H9 (cell line): ENCODE results near the gene ADAM23. TPM values are rescaled to one million over a fixed set of nuclear protein-coding genes. Genes with fewer than 3 reads are reported as not detected.

Experiments used
- DNase-seq: peaks from one replicate; pipeline ENCODE4 v3.0.0-alpha.2; 2017
- H2AFZ ChIP-seq: one replicate; pipeline ENCODE4 v1.6.1; 2013; ENCODE audit warnings: mild to moderate bottlenecking, low read length, control low read depth, moderate library complexity
- H2AK5ac ChIP-seq: 2 replicates; pipeline ENCODE4 v1.6.1; 2013; ENCODE audit warnings: low read length, control low read depth, mixed read lengths; ENCODE audit not compliant: insufficient read length
- H2BK120ac ChIP-seq: one replicate; pipeline ENCODE4 v1.6.1; 2013; ENCODE audit warnings: low read depth, mild to moderate bottlenecking, low read length, control low read depth, inconsistent platforms; ENCODE audit not compliant: poor library complexity, severe bottlenecking
- H2BK12ac ChIP-seq: 2 replicates; pipeline ENCODE4 v1.6.1; 2013; ENCODE audit warnings: low read length, control low read depth, mixed read lengths, low read depth; ENCODE audit not compliant: insufficient read length
- H2BK15ac ChIP-seq: 2 replicates; pipeline ENCODE4 v1.6.1; 2013; ENCODE audit warnings: low read depth, low read length, control low read depth
- H2BK20ac ChIP-seq: one replicate; pipeline ENCODE4 v1.6.1; 2013; ENCODE audit warnings: low read depth, mild to moderate bottlenecking, low read length, control low read depth, inconsistent platforms; ENCODE audit not compliant: poor library complexity, severe bottlenecking
- H2BK5ac ChIP-seq: 2 replicates; pipeline ENCODE4 v1.6.1; 2013; ENCODE audit warnings: low read length, control low read depth, mixed read lengths; ENCODE audit not compliant: insufficient read length
- H3K14ac ChIP-seq: 2 replicates; pipeline ENCODE4 v1.6.1; 2013; ENCODE audit warnings: low read length, control low read depth; ENCODE audit not compliant: insufficient read depth
- H3K18ac ChIP-seq: 2 replicates; pipeline ENCODE4 v1.6.1; 2013; ENCODE audit warnings: low read depth, mild to moderate bottlenecking, mixed read lengths, low read length, control low read depth; ENCODE audit not compliant: insufficient read length
- H3K23ac ChIP-seq: 2 replicates; pipeline ENCODE4 v1.6.1; 2013; ENCODE audit warnings: low read length, control low read depth, mixed read lengths, low read depth; ENCODE audit not compliant: insufficient read length
- H3K23me2 ChIP-seq: 2 replicates; pipeline ENCODE4 v1.6.1; 2013; ENCODE audit warnings: low read depth, mild to moderate bottlenecking, mixed read lengths, low read length, control low read depth; ENCODE audit not compliant: insufficient read length, poor library complexity, severe bottlenecking
- H3K27ac ChIP-seq: 2 replicates; pipeline ENCODE4 v1.5.1; 2013; ENCODE audit warnings: low read length, control low read depth, mixed read lengths, low read depth; ENCODE audit not compliant: insufficient read length
- H3K27me3 ChIP-seq: 2 replicates; pipeline ENCODE4 v1.6.1; 2013; ENCODE audit warnings: low read length, control low read depth, inconsistent platforms; ENCODE audit not compliant: insufficient read depth
- H3K4ac ChIP-seq: 2 replicates; pipeline ENCODE4 v1.6.1; 2013; ENCODE audit warnings: low read depth, mild to moderate bottlenecking, control low read depth, inconsistent platforms, low read length, moderate library complexity
- H3K4me1 ChIP-seq: 2 replicates; pipeline ENCODE4 v1.6.1; 2013; ENCODE audit warnings: low read length, control low read depth, inconsistent platforms; ENCODE audit not compliant: insufficient read depth
- H3K4me2 ChIP-seq: 2 replicates; pipeline ENCODE4 v1.6.1; 2013; ENCODE audit warnings: low read length, control low read depth, mixed read lengths; ENCODE audit not compliant: insufficient read length, insufficient read depth
- H3K56ac ChIP-seq: 2 replicates; pipeline ENCODE4 v1.6.1; 2013; ENCODE audit warnings: low read depth, mild to moderate bottlenecking, mixed read lengths, low read length, control low read depth; ENCODE audit not compliant: insufficient read length
- H3K79me1 ChIP-seq: 2 replicates; pipeline ENCODE4 v1.6.1; 2013; ENCODE audit warnings: low read depth, mild to moderate bottlenecking, moderate library complexity, low read length, control low read depth, inconsistent platforms; ENCODE audit not compliant: insufficient read depth, poor library complexity, severe bottlenecking
- H3K79me2 ChIP-seq: 2 replicates; pipeline ENCODE4 v1.6.1; 2013; ENCODE audit warnings: low read length, control low read depth, inconsistent platforms; ENCODE audit not compliant: insufficient read depth
- H3K9ac ChIP-seq: 2 replicates; pipeline ENCODE4 v1.6.1; 2013; ENCODE audit warnings: low read length, control low read depth, mixed read lengths; ENCODE audit not compliant: insufficient read length; ENCODE audit errors: extremely low read depth
- H3K9me3 ChIP-seq: one replicate; pipeline ENCODE4 v1.6.1; 2013; ENCODE audit warnings: low read depth, low read length, inconsistent platforms; ENCODE audit not compliant: control insufficient read depth
- H3T11ph ChIP-seq: one replicate; pipeline ENCODE4 v1.6.1; 2013; ENCODE audit warnings: mild to moderate bottlenecking, low read length, control low read depth, inconsistent platforms
- H4K20me1 ChIP-seq: one replicate; pipeline ENCODE4 v1.6.1; 2013; ENCODE audit not compliant: control insufficient read depth, insufficient read length, insufficient read depth
- H4K5ac ChIP-seq: 2 replicates; pipeline ENCODE4 v1.6.1; 2013; ENCODE audit warnings: low read depth, mild to moderate bottlenecking, mixed read lengths, low read length, control low read depth; ENCODE audit not compliant: insufficient read length
- H4K8ac ChIP-seq: replicated peaks from 2 replicates; pipeline ENCODE4 v1.6.1; 2013; ENCODE audit warnings: low read length, control low read depth, mixed read lengths, low read depth; ENCODE audit not compliant: insufficient read length
- H4K91ac ChIP-seq: 2 replicates; pipeline ENCODE4 v1.6.1; 2013; ENCODE audit warnings: low read depth, mild to moderate bottlenecking, moderate library complexity, mixed read lengths, low read length, control low read depth; ENCODE audit not compliant: insufficient read length
- H3K27ac Mint-ChIP-seq, 3 experiments: 2 replicates in 2 of 3; 3 replicates in 1 of 3; pipeline ENCODE4 v1.8.0; 2020 to 2021; ENCODE audit warnings: mixed read lengths in 3 of 3, mild to moderate bottlenecking in 1 of 3, moderate library complexity in 1 of 3
- H3K27me3 Mint-ChIP-seq: 2 replicates; pipeline ENCODE4 v1.8.0; 2021; ENCODE audit warnings: low read depth, mild to moderate bottlenecking, moderate library complexity, mixed read lengths
- H3K36me3 Mint-ChIP-seq, 3 experiments: 2 replicates in 2 of 3; 3 replicates in 1 of 3; pipeline ENCODE4 v1.8.0; 2020 to 2021; ENCODE audit warnings: low read depth in 3 of 3, mixed read lengths in 3 of 3; ENCODE audit not compliant: insufficient read depth in 1 of 3
- H3K4me1 Mint-ChIP-seq, 2 experiments: 2 replicates each; pipeline ENCODE4 v1.8.0; 2020; ENCODE audit warnings: mixed read lengths in 2 of 2
- H3K4me3 Mint-ChIP-seq, 2 experiments: 2 replicates in 1 of 2; 3 replicates in 1 of 2; pipeline ENCODE4 v1.8.0; 2020 to 2021; ENCODE audit warnings: mild to moderate bottlenecking in 2 of 2, mixed read lengths in 2 of 2, moderate library complexity in 1 of 2
- H3K9me3 Mint-ChIP-seq, 2 experiments: 2 replicates in 1 of 2; 3 replicates in 1 of 2; pipeline ENCODE4 v1.8.0; 2020; ENCODE audit warnings: mild to moderate bottlenecking in 2 of 2, mixed read lengths in 2 of 2, moderate library complexity in 1 of 2
- WGBS: extraction: QIAGEN DNeasy Blood & Tissue Kit; methylation state at CpG from one replicate; pipeline ENCODE4 v1.1.7; 2013; ENCODE audit warnings: missing lambda C conversion rate, low lambda C conversion rate, mixed read lengths; ENCODE audit not compliant: insufficient read length; ENCODE audit errors: extremely low coverage; 5-methylcytosine and 5-hydroxymethylcytosine counted together
- total RNA-seq: library from RNA; stranded (reverse); gene quantifications from 2 replicates; pipeline ENCODE4 v1.2.1, GENCODE V29; 2021
- TF ChIP-seq, protein P1 (sequence below): fragments of 200-600 bp; sonication (generic); conservative IDR thresholded peaks from 3 replicates; pipeline ENCODE4 v1.8.0; 2021; ENCODE audit warnings: antibody characterized with exemption, mild to moderate bottlenecking

Gene ADAM23
- total RNA-seq, 1 experiment from 2014 or later: 21.4 TPM

DNA sequence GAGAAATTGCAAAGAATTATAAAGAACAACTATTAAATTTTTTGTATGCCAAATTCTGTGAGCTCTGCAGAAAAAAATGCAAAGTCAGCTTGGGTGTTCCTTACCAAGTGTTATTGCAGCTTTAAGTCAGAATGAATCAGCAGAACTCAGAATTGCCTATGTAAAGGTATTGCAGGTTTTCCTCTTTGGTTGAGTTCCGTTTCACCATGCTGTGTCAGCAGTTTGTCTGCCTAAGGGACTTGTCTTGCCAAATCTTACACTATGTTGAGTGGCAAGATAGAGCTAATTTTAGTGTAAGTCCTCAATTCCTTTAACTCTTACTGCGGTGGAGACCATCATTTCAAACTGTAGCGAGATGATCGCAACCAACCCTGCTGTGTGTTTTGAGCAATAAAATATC is 38.8 kb downstream of the ADAM23 start:
- Mint-ChIP-seq H3K27me3 (no peaks in the 10 kb centered on the region), H3K4me1 (peaks cover 6 to 8% of the 10 kb centered on the region in 2 experiments), H3K4me3 (no peak overlapping the region), H3K9me3 (peaks cover 0 to 5% of the 10 kb centered on the region in 2 experiments; a peak in 1 of 5 replicates), H3K27ac (no peak overlapping the region), H3K36me3 (peaks cover 0 to 21% (median 14%) of the 10 kb centered on the region in 3 experiments; a peak in 6 of 7 replicates)
- no peak overlapping the region for H2BK12ac ChIP-seq
- no peak overlapping the region for H4K91ac ChIP-seq
- H2BK5ac ChIP-seq: no peak overlapping the region
- no peak for DNase-seq
- no peaks in the 10 kb centered on the region for H3K79me1 ChIP-seq
- H2BK120ac ChIP-seq: no peak overlapping the region
- H3K4ac ChIP-seq: no peak overlapping the region
- no peak overlapping the region for H3K4me2 ChIP-seq
- TF ChIP-seq, protein P1, sequence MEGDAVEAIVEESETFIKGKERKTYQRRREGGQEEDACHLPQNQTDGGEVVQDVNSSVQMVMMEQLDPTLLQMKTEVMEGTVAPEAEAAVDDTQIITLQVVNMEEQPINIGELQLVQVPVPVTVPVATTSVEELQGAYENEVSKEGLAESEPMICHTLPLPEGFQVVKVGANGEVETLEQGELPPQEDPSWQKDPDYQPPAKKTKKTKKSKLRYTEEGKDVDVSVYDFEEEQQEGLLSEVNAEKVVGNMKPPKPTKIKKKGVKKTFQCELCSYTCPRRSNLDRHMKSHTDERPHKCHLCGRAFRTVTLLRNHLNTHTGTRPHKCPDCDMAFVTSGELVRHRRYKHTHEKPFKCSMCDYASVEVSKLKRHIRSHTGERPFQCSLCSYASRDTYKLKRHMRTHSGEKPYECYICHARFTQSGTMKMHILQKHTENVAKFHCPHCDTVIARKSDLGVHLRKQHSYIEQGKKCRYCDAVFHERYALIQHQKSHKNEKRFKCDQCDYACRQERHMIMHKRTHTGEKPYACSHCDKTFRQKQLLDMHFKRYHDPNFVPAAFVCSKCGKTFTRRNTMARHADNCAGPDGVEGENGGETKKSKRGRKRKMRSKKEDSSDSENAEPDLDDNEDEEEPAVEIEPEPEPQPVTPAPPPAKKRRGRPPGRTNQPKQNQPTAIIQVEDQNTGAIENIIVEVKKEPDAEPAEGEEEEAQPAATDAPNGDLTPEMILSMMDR: no peak
- H2BK15ac ChIP-seq: no peak overlapping the region
- WGBS: no CpG with 5 or more reads among the region's 4 CpGs
- no peak overlapping the region for H3K23ac ChIP-seq
- no peak overlapping the region for H4K8ac ChIP-seq
- 0 out of 2 replicates have a peak, but pooled peaks cover 2% of the 10 kb centered on the region for H3K79me2 ChIP-seq
- H2BK20ac ChIP-seq: no peak overlapping the region
- no peak overlapping the region for H3K56ac ChIP-seq
- no peak overlapping the region for H4K5ac ChIP-seq
- H2AK5ac ChIP-seq: no peak overlapping the region
- no peak overlapping the region for H3T11ph ChIP-seq
- no peaks in the 10 kb centered on the region for H3K23me2 ChIP-seq
- H3K4me1 ChIP-seq: peaks cover 5% of the 10 kb centered on the region; the same call in 1 of the 2 replicates
- H3K27me3 ChIP-seq: no peaks in the 10 kb centered on the region
- no peaks in the 10 kb centered on the region for H3K9me3 ChIP-seq
- H3K18ac ChIP-seq: no peak overlapping the region
- H4K20me1 ChIP-seq: no peaks in the 10 kb centered on the region
- H3K14ac ChIP-seq: no peak overlapping the region
- no peak overlapping the region for H2AFZ ChIP-seq
- no peak overlapping the region for H3K27ac ChIP-seq
- no peak overlapping the region for H3K9ac ChIP-seq
